IPS-NIHi7 (cell line): Measurements from ENCODE around the gene APOL3.
"Not testable (repeated sequence)": the region's sequence is repeated elsewhere in the genome, so short reads cannot be mapped to it uniquely, and the experiment has no call there.

ENCODE experiments used
- DNase-seq: peaks from one replicate; pipeline ENCODE4 v3.0.0; 2012; ENCODE audit warnings: mixed read lengths; ENCODE audit errors: extremely low spot score

APOL3 gene

GRCh38 chr22:36100908-36101307 lies 59.6 kb downstream of the APOL3 start:
- not testable (repeated sequence) for DNase-seq

DNA sequence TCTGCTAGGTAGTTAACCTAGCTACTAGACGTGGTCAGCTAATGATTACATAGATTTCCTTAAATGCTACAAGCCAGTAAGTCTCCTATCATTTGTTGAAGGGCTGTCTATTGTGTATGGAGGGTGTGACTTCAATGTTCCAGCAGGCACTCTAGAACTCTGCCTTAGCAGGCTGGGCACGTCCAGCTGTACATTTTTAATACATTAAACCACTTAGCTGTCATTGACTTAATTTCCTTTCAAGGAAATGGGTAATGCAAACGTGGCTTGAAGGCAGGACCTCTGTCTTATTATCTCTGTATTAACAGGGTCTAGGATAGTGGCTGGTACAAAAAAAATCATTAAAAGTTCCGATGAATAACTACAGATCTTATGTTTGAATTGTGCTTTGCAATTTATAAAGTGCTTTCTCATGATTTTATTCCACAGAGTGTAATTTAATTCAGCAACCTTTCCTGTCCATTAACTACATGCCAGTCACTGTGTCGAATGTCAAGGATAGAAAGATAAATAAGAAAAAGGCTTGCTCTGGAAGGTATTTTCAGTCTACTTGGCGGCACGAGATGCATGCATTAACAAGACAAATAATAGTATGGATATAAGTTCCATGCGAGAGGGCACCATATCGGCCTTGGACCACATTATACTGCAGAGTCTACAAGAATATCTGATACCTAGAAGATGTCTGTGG lies 60.3 kb downstream of the APOL3 start:
- no peak for DNase-seq

DNA sequence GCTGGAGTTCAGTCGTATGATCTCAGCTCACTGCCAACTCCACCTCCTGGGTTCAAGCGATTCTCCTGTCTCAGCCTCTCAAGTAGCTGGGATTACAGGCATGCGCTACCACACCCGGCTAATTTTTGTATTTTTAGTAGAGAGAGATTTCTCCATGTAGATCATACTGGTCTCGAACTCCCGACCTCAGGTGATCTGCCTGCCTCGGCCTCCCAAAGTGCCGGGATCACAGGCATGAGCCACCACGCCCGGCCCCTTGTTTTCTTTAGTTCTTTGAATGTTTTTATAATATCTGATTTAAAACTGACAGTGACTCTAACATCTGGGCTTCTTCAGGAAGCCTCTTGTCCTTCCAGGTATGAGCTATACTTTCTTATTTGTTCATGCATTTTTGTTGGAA lies 61.0 kb downstream of the APOL3 start:
- DNase-seq: not testable (repeated sequence)

GRCh38 chr22:36097880-36098279 lies 62.7 kb downstream of the APOL3 start:
- DNase-seq: no peak

GRCh38 chr22:36090772-36091171 lies 69.8 kb downstream of the APOL3 start:
- DNase-seq: not testable (repeated sequence)
